Pancreas (tissue), 10 donors: ENCODE results near the gene CTDSPL. TPM values are rescaled to one million over a fixed set of nuclear protein-coding genes. Genes with fewer than 3 reads are reported as not detected.

Source experiments
- ATAC-seq, 4 donors: fragments of 200-7000 bp; cut with Tn5 transposase; one replicate each; pipeline versions ENCODE4 v1.8.0 to v1.9.1; 2020; ENCODE audit warnings: mild to moderate bottlenecking in 4 of 4, moderate library complexity in 4 of 4
- DNase-seq, 6 donors: peaks; one replicate each; pipeline ENCODE4 v3.0.0-alpha.2; 2020
- FAIRE-seq: peaks from 2 replicates; lab custom pipeline; 2012; peaks lifted over from hg19 to GRCh38; lab: Jason Lieb, UNC
- H3K27ac ChIP-seq, 4 donors: fragments of 200-600 bp; sonication (generic); 1 replicate in 3 of 4; 2 replicates in 1 of 4; pipeline versions ENCODE4 v1.5.0 to v1.8.0; 2020
- H3K27me3 ChIP-seq, 4 donors: fragments of 200-600 bp; one replicate each; pipeline ENCODE4 v1.8.0; 2021
- H3K36me3 ChIP-seq, 3 donors: fragments of 200-600 bp; sonication (generic) in 1 of 3; one replicate each; pipeline versions ENCODE4 v1.5.0 to v1.8.0; 2020 to 2021
- H3K4me1 ChIP-seq, 3 donors: fragments of 200-600 bp; one replicate each; pipeline ENCODE4 v1.8.0; 2021
- H3K4me3 ChIP-seq, 4 donors: fragments of 200-600 bp; sonication (generic) in 2 of 4; one replicate each; pipeline versions ENCODE4 v1.5.0 to v1.8.0; 2020 to 2021
- H3K9me3 ChIP-seq, 4 donors: fragments of 200-600 bp; one replicate each; pipeline ENCODE4 v1.8.0; 2021
- CTCF ChIP-seq, 4 donors: fragments of 200-600 bp; sonication (generic) in 3 of 4; IDR thresholded peaks; one replicate each; pipeline versions ENCODE4 v1.5.0 to v1.8.0; 2021; ENCODE audit warnings: antibody characterized with exemption in 4 of 4
- WGBS, 2 donors: extraction: QIAGEN DNeasy Blood & Tissue Kit; methylation state at CpG; one replicate each; pipeline ENCODE4 v1.1.7; 2013; 5-methylcytosine and 5-hydroxymethylcytosine counted together
- intact Hi-C, 3 donors: fragments of 100-400 bp; cut with DNase I; formaldehyde crosslinking; loops; one replicate each; pipeline versions ENCODE4 v1.11.1 to v1.14.2; 2022
- polyA plus RNA-seq, 2 donors: library from polyadenylated mRNA; stranded (reverse); fragments of 200-250 nt; gene quantifications; one replicate each; pipeline ENCODE4 v1.2.3, GENCODE V29; 2013
- total RNA-seq, 6 donors: library from RNA; stranded (reverse); fragmentation: NEBNext Ultra II Directional in 4 of 6; extraction: Animal tissue kit (Norgen Biotek cat#: 25700) in 4 of 6; gene quantifications; one replicate each; pipeline versions ENCODE4 v1.2.1 to v1.2.4, GENCODE V29; 2021 to 2023
- donor health status: healthy with polysubstance abuse.
- donor health status: DM: no; HTN: no; CAD: no; lungs with moderate emphysema.
- donor health status: DM: no; HTN: no; CAD: no.
- donor health status: control.
- donor health status: control.
- donor health status: Bipolar disorder and iron deficiency.
- donor health status: DM: yes; HTN: yes; CAD: no.
- donor health status: DM: no; HTN: no; CAD: no.
- donor health status: DM: no; HTN: no; CAD: no.
- donor health status: DM: yes; HTN: yes; CAD: no.

The CTDSPL gene
- total and polyA plus RNA-seq, 8 donors = 8.4 to 34.8 (median 15.4) TPM

DNA sequence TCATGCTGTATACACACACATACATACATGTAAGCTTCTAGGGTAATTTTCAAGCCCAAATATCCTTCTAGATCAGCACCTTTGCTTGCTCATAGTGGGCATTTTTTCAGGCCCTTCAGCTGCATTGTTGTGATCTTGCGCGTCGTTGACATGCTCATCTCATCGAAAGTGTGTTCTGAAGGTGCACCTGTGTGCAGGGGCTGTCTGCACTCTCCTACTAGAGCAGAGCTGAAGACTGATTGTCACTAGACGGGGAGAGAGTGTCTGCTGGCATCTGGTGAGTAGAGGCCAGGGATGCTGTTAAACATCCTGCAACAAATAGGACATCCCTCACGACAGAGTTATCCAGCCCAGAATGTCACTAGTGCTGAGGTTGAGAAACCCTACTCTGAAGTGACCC lies 93.2 kb downstream of the CTDSPL start:
- Histone ChIP-seq H3K9me3 (no peaks in the 10 kb centered on the region), H3K36me3 (no peaks in the 10 kb centered on the region), H3K4me1 (no peaks in the 10 kb centered on the region), H3K27ac (no peak overlapping the region), H3K27me3 (no peaks in the 10 kb centered on the region), H3K4me3 (no peak overlapping the region)
- intact Hi-C loops = no loop called here
- FAIRE-seq (no peak), DNase-seq (no peak), ATAC-seq (no peak)
- WGBS, 2 donors = 91 to 94% methylated on average over 6 of the region's 6 CpGs
- no peak for TF ChIP-seq CTCF (IDR thresholded peaks at IDR 0.05)

GRCh38 chr3:37955918-37956707 lies 94.4 kb downstream of the CTDSPL start:
- Histone ChIP-seq H3K27ac (peak overlapping the region in 2 of 4 donors; percentile 5 to 42), H3K4me3 (no peak overlapping the region), H3K9me3 (no peaks in the 10 kb centered on the region), H3K4me1 (no peaks in the 10 kb centered on the region), H3K36me3 (no peaks in the 10 kb centered on the region), H3K27me3 (no peaks in the 10 kb centered on the region)
- 86 to 93% methylated on average over 3 of the region's 3 CpGs for WGBS, 2 donors
- ATAC-seq = peak in 1 of 4 donors; percentile 48
- FAIRE-seq = no peak
- intact Hi-C loops = no loop called here
- no peak for DNase-seq
- no peak for TF ChIP-seq CTCF (IDR thresholded peaks at IDR 0.05)

DNA sequence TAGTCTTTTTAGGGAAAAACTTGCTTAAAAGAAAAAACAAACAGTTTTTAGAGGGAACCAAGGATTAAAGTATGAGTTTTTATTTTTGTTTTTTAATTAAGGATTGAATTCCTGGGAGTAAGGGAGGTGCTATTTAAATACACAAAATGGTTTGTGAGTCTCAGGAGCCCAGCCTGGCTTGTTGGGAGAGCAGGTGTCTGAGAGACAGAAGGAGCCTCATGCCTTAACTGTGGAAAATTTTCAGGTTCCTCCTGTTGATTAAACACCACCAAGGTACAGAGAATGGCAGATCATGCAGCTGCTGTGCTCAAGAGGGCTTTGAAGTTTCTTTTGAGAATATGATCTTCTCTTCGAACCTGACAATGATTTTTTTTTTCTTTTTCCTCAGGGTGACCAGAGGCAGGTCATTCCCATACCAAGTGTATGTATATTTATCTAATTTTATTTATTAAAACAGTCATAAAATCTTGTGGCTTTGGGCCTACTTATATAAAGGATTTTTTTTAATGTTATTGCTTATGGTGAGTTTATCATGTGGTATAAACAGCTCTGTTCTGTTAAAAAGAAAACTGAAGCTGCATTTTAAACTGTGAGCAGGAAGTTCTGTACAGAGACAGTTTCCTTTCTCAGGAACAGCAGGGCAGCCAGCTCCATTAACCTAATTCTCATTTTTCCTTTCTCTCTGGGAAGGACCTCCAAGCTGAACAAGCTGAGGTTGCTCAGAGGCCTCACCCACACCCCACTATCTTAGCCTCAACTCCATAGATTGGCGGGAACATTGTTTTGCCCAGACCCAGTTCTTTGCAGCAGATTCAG lies 95.3 kb downstream of the CTDSPL start:
- no peaks in the 10 kb centered on the region for H3K27me3 ChIP-seq
- no peak for DNase-seq
- peak in 1 of 4 donors; percentile 39 for ATAC-seq
- no peaks in the 10 kb centered on the region for H3K4me1 ChIP-seq
- H3K4me3 ChIP-seq = no peak overlapping the region
- TF ChIP-seq CTCF (IDR thresholded peaks at IDR 0.05) = no peak
- H3K27ac ChIP-seq = peak overlapping the region in 2 of 4 donors; percentile 5 to 42
- H3K9me3 ChIP-seq = no peaks in the 10 kb centered on the region
- intact Hi-C loops = no loop called here
- WGBS, 2 donors = 67 to 75% methylated on average over 2 of the region's 2 CpGs
- no peaks in the 10 kb centered on the region for H3K36me3 ChIP-seq
- no peak for FAIRE-seq

DNA sequence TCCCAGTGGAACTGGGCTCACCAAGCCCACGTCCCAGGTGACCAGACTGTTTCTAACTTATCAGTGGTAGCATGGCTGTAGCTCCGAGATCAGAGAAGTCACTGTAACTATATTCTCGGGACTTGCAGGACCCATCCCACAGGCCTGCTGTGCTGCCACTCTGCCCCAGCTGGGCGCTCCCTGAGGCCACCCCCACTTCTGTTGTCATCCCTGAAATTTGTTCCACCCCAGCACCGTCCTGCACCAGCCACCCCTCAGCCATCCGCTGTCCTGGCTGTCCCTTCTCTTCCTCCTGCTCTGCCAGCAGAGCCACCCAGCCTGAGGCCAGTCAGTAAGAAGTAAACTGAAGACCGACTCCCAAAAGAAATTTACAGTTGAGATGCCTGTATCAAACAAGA lies 95.9 kb downstream of the CTDSPL start:
- TF ChIP-seq CTCF (IDR thresholded peaks at IDR 0.05) = no peak
- WGBS, 2 donors = 80 to 86% methylated on average over 7 of the region's 7 CpGs
- no peak for ATAC-seq
- Histone ChIP-seq H3K4me1 (peaks cover 0 to 5% (median 4%) of the 10 kb centered on the region in 3 donors), H3K27ac (peak overlapping the region in 1 of 4 donors; percentile 42), H3K36me3 (no peaks in the 10 kb centered on the region), H3K9me3 (no peaks in the 10 kb centered on the region), H3K27me3 (no peaks in the 10 kb centered on the region), H3K4me3 (no peak overlapping the region)
- intact Hi-C loops = no loop called here
- FAIRE-seq = no peak
- no peak for DNase-seq
